GM18499 (cell line): ENCODE measurements around the gene DCT.

Source experiments
- ATAC-seq: cut with Tn5 transposase; IDR thresholded peaks from one replicate; pipeline ENCODE4 v1.9.1; 2021; ENCODE audit warnings: moderate number of reproducible peaks; ENCODE audit not compliant: insufficient read depth, unreplicated experiment

Gene DCT

GRCh38 chr13:94408314-94409036, 71.0 kb downstream of the DCT start:
- no peak for ATAC-seq

- ATAC-seq: no peak
These were observed 78.6 kb downstream of the DCT start for GRCh38 chr13:94400874-94401273.

DNA sequence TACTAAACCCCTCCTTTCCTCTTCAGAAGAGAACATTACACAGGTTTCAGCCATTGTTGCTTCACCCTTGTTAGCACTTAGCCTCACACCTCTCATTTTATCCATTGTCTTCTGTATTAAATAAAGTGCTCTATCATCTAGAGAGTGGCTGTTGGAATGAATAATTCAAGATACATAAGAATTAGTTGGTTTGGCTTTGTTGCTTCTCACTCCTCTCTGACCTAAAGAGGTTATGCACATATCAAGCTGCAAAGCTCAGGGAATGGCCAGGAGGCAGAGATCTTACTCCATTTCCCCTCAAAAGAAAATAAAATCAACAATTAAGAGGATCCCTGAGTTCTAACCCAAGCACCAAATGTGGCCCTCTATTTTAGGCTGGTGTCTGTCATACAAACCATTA, 79.7 kb downstream of the DCT start:
- ATAC-seq: no peak

- ATAC-seq: no peak
These were observed 83.6 kb downstream of the DCT start for GRCh38 chr13:94395860-94396259.

- ATAC-seq: no peak
These were observed 84.8 kb downstream of the DCT start for GRCh38 chr13:94394723-94395122.

- no peak for ATAC-seq
These were observed 88.6 kb downstream of the DCT start for GRCh38 chr13:94390881-94391280.

DNA sequence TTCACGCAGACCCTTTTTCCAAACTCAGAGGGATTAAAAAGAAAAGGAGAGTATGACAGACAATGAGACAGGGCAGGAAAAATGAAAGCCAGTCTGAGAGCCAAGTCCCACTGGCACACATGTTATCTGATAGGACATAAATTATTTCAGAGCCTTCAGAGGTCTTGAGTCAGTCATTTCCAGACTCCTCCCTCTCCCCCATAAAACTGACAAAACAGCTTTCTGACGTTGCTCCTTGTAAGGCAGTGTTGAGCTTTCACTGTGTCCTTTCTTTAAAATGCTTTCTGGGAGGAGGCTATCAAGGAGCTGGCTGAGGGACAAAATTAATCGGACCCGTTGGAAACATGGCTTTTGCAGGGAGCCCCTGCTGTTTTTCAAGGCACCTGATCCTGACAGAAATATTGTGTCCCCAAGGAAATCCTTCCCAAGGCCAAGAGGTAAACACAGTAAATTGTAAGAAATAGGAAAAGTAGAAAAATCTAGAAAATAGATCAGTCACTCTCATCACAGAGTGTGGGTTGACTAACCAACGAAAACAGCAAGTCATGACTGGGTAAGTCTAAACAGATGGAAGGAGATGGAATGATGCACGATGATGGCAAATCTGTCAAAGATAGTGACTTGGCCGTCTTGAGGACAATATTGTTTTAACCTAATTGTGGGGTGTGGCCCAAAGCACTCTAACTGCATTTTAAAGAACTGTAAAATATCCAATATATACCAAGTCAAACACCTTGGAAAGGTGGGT, 89.7 kb downstream of the DCT start:
- no peak for ATAC-seq

DNA sequence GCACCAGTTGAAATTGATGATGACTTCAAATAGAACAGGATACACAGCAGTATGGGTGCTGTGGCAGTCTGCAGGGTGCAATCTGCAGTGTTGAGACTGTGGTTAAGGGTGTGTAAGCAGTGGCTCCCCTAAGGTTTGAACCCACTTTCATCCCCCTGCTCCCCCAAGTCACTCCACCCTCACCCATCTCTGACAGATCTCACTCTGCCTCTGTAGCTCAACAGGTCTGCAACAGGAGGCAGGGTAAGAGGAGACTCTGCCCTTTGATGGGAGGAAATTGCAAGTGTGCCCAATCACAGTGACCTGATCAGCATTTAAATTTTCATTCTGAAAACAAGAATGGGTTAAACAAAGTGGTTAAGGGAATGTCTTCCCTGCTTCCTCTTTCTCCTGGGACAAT, 92.4 kb downstream of the DCT start:
- no peak for ATAC-seq
